HFF-Myc (cell line): ENCODE data around the gene GFOD2.

Experiments
- DNase-seq: peaks from one replicate; pipeline ENCODE4 v3.0.0-alpha.2; 2011; ENCODE audit warnings: low read depth; ENCODE audit errors: extremely low read depth
- H3K4me3 ChIP-seq: replicated peaks from 2 replicates; pipeline ENCODE4 v1.5.1; 2011; ENCODE audit warnings: low read depth, mild to moderate bottlenecking, control low read depth, low read length
- TF ChIP-seq, protein P1 (sequence below): IDR thresholded peaks from 2 replicates; pipeline ENCODE4 v1.5.1; 2012; ENCODE audit warnings: mild to moderate bottlenecking, low read depth, low read length, control low read depth; ENCODE audit errors: missing control alignments

The GFOD2 gene

GRCh38 chr16:67668495-67669157 is 50.5 kb downstream of the GFOD2 start:
- TF ChIP-seq, protein P1, sequence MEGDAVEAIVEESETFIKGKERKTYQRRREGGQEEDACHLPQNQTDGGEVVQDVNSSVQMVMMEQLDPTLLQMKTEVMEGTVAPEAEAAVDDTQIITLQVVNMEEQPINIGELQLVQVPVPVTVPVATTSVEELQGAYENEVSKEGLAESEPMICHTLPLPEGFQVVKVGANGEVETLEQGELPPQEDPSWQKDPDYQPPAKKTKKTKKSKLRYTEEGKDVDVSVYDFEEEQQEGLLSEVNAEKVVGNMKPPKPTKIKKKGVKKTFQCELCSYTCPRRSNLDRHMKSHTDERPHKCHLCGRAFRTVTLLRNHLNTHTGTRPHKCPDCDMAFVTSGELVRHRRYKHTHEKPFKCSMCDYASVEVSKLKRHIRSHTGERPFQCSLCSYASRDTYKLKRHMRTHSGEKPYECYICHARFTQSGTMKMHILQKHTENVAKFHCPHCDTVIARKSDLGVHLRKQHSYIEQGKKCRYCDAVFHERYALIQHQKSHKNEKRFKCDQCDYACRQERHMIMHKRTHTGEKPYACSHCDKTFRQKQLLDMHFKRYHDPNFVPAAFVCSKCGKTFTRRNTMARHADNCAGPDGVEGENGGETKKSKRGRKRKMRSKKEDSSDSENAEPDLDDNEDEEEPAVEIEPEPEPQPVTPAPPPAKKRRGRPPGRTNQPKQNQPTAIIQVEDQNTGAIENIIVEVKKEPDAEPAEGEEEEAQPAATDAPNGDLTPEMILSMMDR, result peak; percentile 27
- H3K4me3 ChIP-seq, result no peak overlapping the region
- no peak for DNase-seq

- no peak overlapping the region; the same call in 1 of the 2 replicates for H3K4me3 ChIP-seq
- TF ChIP-seq, protein P1, result peak; percentile 89
- peak; percentile 87 for DNase-seq
These were observed 51.2 kb downstream of the GFOD2 start for GRCh38 chr16:67667817-67668494.

- TF ChIP-seq, protein P1, result no peak
- H3K4me3 ChIP-seq, result peak overlapping the region; percentile 51; the same call in 1 of the 2 replicates
- no peak for DNase-seq
These were observed 51.7 kb downstream of the GFOD2 start for GRCh38 chr16:67667453-67667816.

GRCh38 chr16:67666559-67667452 is 52.3 kb downstream of the GFOD2 start, which contains the start of the genes C16orf86 and ENKD1:
Gene C16orf86 (plus strand): TSS chr16:67666814. CDS start chr16:67666971, 157 bp downstream.
Gene ENKD1 (minus strand): TSS chr16:67666750. CDS start chr16:67666442, 308 bp downstream.
- DNase-seq, result no peak
- H3K4me3 ChIP-seq, result peak within 1 kb of the TSS; percentile 51
- TF ChIP-seq, protein P1, result no peak

DNA sequence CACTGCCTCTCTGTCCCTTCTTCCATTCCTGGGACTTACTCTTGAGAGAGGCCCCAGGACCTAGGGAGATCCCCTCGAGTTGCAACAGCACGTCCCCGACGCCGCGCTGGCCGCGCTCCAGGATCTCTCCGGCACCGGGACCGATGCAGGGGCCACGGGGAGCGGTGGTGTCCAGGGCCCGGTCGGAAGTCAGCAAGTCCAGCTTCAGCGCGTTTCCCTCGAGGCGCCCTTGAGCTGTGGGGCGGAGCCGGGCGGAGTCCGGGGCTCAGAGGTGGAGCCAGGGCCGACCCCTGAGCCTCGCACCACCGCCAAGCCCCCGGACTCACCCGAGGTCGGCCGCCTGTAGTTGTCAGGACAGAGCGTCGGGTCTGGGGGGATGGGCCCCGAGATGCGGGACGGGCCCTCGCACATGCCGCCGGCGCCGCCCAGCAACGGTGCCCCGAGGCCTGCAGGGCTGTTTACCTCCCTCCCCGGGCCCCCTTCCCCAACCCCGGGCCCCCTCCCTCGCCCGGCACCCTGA is 53.0 kb downstream of the GFOD2 start:
- no peak for DNase-seq
- peak overlapping the region; percentile 51 for H3K4me3 ChIP-seq
- TF ChIP-seq, protein P1, result no peak

DNA sequence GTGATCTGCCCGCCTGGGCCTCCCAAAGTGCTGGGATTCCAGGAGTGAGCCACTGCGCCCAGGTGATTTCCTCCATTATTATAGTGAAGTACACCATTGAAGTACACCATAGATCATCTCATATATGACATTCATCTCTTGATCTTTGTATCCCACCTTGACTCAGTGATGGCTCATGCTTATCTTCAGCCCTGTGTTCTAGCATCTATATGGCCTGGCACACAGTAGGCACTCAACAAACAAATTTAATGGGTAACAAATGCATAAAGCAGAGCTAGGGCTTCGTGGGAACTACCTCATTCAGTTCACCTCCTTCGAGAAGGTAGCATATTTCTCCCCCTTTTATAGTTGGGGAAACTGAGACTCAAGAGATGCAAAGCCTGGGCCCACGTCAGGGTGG is 53.5 kb downstream of the GFOD2 start:
- TF ChIP-seq, protein P1, result no peak
- DNase-seq, result no peak
- H3K4me3 ChIP-seq, result peak overlapping the region; percentile 51
